Spinal cord (tissue), 10 donors: ENCODE results near the gene PSMC3IP. TPM values are rescaled to one million over a fixed set of nuclear protein-coding genes. Genes with fewer than 3 reads are reported as not detected.
A peak's percentile ranks its signal among the peaks of the same experiment; 100 is the strongest.

Experiments used
- DNase-seq, 6 donors: peaks; one replicate each; pipeline versions ENCODE4 v3.0.0 to v3.0.0-alpha.2; 2013 to 2015; ENCODE audit warnings: low spot score in 6 of 6, low read depth in 4 of 6
- H3K27ac ChIP-seq: one replicate; pipeline ENCODE4 v1.5.1; 2013; ENCODE audit warnings: low read depth, low read length, control low read depth
- H3K27me3 ChIP-seq: one replicate; pipeline ENCODE4 v1.6.1; 2013; ENCODE audit warnings: low read length; ENCODE audit not compliant: control insufficient read depth, insufficient read depth
- H3K36me3 ChIP-seq: one replicate; pipeline ENCODE4 v1.6.1; 2013; ENCODE audit warnings: low read length; ENCODE audit not compliant: control insufficient read depth, insufficient read depth
- H3K4me1 ChIP-seq: one replicate; pipeline ENCODE4 v1.6.1; 2013; ENCODE audit warnings: low read length; ENCODE audit not compliant: control insufficient read depth, insufficient read depth
- H3K4me3 ChIP-seq: one replicate; pipeline ENCODE4 v1.5.1; 2013; ENCODE audit warnings: low read depth, low read length, control low read depth
- H3K9me3 ChIP-seq: one replicate; pipeline ENCODE4 v1.6.1; 2013; ENCODE audit warnings: low read length; ENCODE audit not compliant: control insufficient read depth, insufficient read depth
- WGBS: methylation state at CpG from one replicate; pipeline ENCODE4 v1.1.5; 2013; ENCODE audit warnings: missing lambda C conversion rate; ENCODE audit not compliant: insufficient coverage; 5-methylcytosine and 5-hydroxymethylcytosine counted together
- polyA plus RNA-seq, 2 donors: library from polyadenylated mRNA; unstranded; fragments of 120-200 nt; gene quantifications; one replicate each; pipeline ENCODE4 v1.2.1, GENCODE V29; 2013; ENCODE audit not compliant: insufficient read length in 2 of 2
- total RNA-seq, 2 donors: library from RNA; depleted of rRNA in 1 of 2; stranded (reverse); fragments of 120-200 nt in 1 of 2; fragments of >200 nt in 1 of 2; gene quantifications; one replicate each; pipeline versions ENCODE4 v1.2.3 to v1.2.4, GENCODE V29; 2013 to 2014
- donor health status: healthy.

PSMC3IP gene
- total and polyA plus RNA-seq, 4 donors, result 5.9 to 24.1 (median 14.1) TPM

DNA sequence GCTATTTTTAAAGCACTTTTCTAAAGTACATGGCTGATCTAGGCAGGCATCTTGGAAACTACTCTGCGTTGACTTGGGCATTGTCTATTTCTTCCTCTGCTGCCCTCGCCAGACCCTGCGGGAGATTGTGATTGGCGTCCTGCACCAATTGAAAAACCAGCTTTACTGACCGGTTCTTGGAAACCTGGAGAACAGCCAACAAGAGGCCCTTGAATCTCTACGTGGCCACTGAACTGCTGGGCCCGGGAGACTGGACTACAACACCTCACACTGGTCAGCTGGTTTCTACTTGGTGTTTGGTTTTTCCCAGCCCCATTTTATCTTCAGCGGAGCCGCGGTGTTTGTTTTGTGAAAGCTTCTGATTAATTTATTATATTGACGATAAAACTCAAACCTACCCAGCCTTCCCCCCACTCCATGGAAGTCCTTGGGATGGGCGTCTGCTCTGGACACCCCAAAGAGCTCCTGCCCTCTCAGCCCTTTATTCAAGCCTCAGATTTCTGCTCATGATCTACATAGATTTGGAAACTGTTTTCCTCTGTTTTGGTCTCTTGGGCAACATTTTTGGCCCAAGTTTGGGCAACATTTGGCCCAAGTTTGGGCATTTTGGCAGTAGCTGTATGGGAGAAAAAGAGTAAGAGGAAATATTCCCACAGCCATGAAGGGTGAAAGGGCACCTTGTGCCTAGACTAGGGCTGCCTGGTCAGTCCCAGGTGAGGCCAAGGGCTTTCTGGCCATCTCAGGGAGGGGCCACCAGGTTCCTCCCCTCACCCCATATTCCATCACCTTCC, 5.9 kb downstream of the PSMC3IP start:
- peaks cover 78% of the 10 kb centered on the region for H3K36me3 ChIP-seq
- H3K4me3 ChIP-seq, result no peak overlapping the region
- no peak for DNase-seq
- no peaks in the 10 kb centered on the region for H3K27me3 ChIP-seq
- 47% methylated on average over 7 of the region's 12 CpGs for WGBS
- H3K9me3 ChIP-seq, result no peaks in the 10 kb centered on the region
- H3K4me1 ChIP-seq, result peaks cover 22% of the 10 kb centered on the region
- no peak overlapping the region for H3K27ac ChIP-seq

- Histone ChIP-seq H3K4me1 (peaks cover 41% of the 10 kb centered on the region), H3K27ac (no peak overlapping the region), H3K4me3 (no peak overlapping the region), H3K9me3 (no peaks in the 10 kb centered on the region), H3K36me3 (peaks cover 88% of the 10 kb centered on the region), H3K27me3 (no peaks in the 10 kb centered on the region)
- 86% methylated on average over 11 of the region's 14 CpGs for WGBS
- DNase-seq, result no peak
Observed at GRCh38 chr17:42568341-42569111, 9.0 kb downstream of the PSMC3IP start.

- DNase-seq, result peak in 5 of 6 donors; percentile 83 to 98 (median 92)
- H3K4me3 ChIP-seq, result peak within 1 kb of the TSS; percentile 85
- no peaks in the 10 kb centered on the region for H3K9me3 ChIP-seq
- peak within 1 kb of the TSS; percentile 70 for H3K27ac ChIP-seq
- no peaks in the 10 kb centered on the region for H3K27me3 ChIP-seq
- H3K36me3 ChIP-seq, result peaks cover 81% of the 10 kb centered on the region
- H3K4me1 ChIP-seq, result peaks cover 54% of the 10 kb centered on the region
- WGBS, result under 1% methylated on average over 72 of the region's 72 CpGs
Observed at GRCh38 chr17:42566883-42567573, 10.5 kb downstream of the PSMC3IP start, which contains the start of gene MLX. Gene MLX (plus strand): TSS chr17:42567100. CDS start chr17:42567125, 25 bp downstream.

- H3K9me3 ChIP-seq, result no peaks in the 10 kb centered on the region
- no peak for DNase-seq
- no peaks in the 10 kb centered on the region for H3K27me3 ChIP-seq
- peak overlapping the region; percentile 85 for H3K4me3 ChIP-seq
- peaks cover 59% of the 10 kb centered on the region for H3K4me1 ChIP-seq
- H3K27ac ChIP-seq, result peak overlapping the region; percentile 70
- H3K36me3 ChIP-seq, result peaks cover 74% of the 10 kb centered on the region
- 23% methylated on average over 25 of the region's 28 CpGs for WGBS
Observed at GRCh38 chr17:42566215-42566882, 11.2 kb downstream of the PSMC3IP start.

GRCh38 chr17:42565523-42566214, 11.9 kb downstream of the PSMC3IP start:
- H3K36me3 ChIP-seq, result peaks cover 67% of the 10 kb centered on the region
- no peak overlapping the region for H3K4me3 ChIP-seq

DNA sequence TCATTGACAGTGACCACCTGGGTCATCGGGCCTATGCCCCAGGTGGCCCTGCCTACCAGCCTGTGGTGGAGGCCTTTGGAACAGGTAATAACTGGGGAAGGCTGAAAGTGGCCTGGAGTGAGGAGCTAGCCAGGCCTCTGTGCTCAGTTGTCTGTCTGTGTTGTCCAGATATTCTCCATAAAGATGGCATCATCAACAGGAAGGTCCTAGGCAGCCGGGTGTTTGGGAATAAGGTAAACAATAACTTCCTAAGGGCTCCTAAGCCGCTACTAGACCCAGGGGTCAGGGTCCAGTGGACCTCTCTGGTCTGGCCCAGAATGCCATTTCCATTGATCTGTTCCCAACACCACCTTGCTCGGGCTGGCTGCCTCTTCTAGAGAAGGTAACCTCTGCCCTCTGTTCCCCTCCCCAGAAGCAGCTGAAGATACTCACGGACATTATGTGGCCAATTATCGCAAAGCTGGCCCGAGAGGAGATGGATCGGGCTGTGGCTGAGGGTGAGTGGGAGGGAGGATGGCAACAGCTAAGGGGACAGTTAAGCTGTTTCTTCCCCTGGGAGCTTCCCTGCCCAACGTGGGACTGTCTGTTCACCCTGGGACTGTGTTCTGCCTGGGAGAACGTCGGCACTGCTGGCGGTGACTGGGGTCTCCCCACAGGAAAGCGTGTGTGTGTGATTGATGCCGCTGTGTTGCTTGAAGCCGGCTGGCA, 12.6 kb downstream of the PSMC3IP start:
- H3K4me3 ChIP-seq, result no peak overlapping the region
- H3K27ac ChIP-seq, result no peak overlapping the region
- no peaks in the 10 kb centered on the region for H3K27me3 ChIP-seq
- H3K36me3 ChIP-seq, result peaks cover 61% of the 10 kb centered on the region
- H3K4me1 ChIP-seq, result peaks cover 62% of the 10 kb centered on the region
- H3K9me3 ChIP-seq, result no peaks in the 10 kb centered on the region
- 93% methylated on average over 12 of the region's 15 CpGs for WGBS
- DNase-seq, result no peak

More at GRCh38 chr17:42565523-42566214, 11.9 kb downstream of the PSMC3IP start:
- no peaks in the 10 kb centered on the region for H3K9me3 ChIP-seq
- H3K4me1 ChIP-seq, result peaks cover 62% of the 10 kb centered on the region
- H3K27me3 ChIP-seq, result no peaks in the 10 kb centered on the region
- H3K27ac ChIP-seq, result no peak overlapping the region
- 94% methylated on average over 14 of the region's 16 CpGs for WGBS
- DNase-seq, result no peak

DNA sequence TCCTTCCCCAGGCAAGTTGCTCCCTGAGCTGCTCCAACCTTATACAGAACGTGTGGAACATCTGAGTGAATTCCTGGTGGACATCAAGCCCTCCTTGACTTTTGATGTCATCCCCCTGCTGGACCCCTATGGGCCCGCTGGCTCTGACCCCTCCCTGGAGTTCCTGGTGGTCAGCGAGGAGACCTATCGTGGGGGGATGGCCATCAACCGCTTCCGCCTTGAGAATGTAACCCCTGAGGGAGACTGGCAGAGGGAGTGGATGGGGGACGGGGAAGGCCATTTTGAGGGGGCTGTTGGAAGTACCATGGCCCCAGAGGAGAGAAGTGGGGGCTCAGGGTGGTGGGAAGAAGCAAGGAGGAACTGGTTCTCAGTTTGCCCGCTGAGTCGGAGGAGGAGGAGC, 13.6 kb downstream of the PSMC3IP start:
- Histone ChIP-seq H3K4me1 (peaks cover 62% of the 10 kb centered on the region), H3K36me3 (peaks cover 51% of the 10 kb centered on the region), H3K4me3 (no peak overlapping the region), H3K9me3 (no peaks in the 10 kb centered on the region), H3K27ac (no peak overlapping the region), H3K27me3 (no peaks in the 10 kb centered on the region)
- no peak for DNase-seq
- WGBS, result 90% methylated on average over 7 of the region's 9 CpGs

GRCh38 chr17:42563543-42563942, 14.0 kb downstream of the PSMC3IP start:
- peaks cover 62% of the 10 kb centered on the region for H3K4me1 ChIP-seq

More at GRCh38 chr17:42563543-42563942, 14.0 kb downstream of the PSMC3IP start:
- Histone ChIP-seq H3K27me3 (no peaks in the 10 kb centered on the region), H3K36me3 (peaks cover 46% of the 10 kb centered on the region), H3K9me3 (no peaks in the 10 kb centered on the region), H3K4me3 (no peak overlapping the region), H3K27ac (no peak overlapping the region)
- 57% methylated on average over 1 of the region's 1 CpG for WGBS
- DNase-seq, result no peak
